ENCODE measurements around the gene TTLL9. TPM values are rescaled to one million over a fixed set of nuclear protein-coding genes. Genes with fewer than 3 reads are reported as not detected.

Gene TTLL9, protein sequence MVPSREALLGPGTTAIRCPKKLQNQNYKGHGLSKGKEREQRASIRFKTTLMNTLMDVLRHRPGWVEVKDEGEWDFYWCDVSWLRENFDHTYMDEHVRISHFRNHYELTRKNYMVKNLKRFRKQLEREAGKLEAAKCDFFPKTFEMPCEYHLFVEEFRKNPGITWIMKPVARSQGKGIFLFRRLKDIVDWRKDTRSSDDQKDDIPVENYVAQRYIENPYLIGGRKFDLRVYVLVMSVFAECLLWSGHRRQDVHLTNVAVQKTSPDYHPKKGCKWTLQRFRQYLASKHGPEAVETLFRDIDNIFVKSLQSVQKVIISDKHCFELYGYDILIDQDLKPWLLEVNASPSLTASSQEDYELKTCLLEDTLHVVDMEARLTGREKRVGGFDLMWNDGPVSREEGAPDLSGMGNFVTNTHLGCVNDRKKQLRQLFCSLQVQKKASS
- total RNA-seq (0.74 and 1.2 TPM in 2 replicates), polyA plus RNA-seq (0.76 and 1.1 TPM in 2 replicates), polyA minus RNA-seq (0.26 and 0.43 TPM in 2 replicates)
- total RNA-seq (2013) = 0.56 TPM

DNA sequence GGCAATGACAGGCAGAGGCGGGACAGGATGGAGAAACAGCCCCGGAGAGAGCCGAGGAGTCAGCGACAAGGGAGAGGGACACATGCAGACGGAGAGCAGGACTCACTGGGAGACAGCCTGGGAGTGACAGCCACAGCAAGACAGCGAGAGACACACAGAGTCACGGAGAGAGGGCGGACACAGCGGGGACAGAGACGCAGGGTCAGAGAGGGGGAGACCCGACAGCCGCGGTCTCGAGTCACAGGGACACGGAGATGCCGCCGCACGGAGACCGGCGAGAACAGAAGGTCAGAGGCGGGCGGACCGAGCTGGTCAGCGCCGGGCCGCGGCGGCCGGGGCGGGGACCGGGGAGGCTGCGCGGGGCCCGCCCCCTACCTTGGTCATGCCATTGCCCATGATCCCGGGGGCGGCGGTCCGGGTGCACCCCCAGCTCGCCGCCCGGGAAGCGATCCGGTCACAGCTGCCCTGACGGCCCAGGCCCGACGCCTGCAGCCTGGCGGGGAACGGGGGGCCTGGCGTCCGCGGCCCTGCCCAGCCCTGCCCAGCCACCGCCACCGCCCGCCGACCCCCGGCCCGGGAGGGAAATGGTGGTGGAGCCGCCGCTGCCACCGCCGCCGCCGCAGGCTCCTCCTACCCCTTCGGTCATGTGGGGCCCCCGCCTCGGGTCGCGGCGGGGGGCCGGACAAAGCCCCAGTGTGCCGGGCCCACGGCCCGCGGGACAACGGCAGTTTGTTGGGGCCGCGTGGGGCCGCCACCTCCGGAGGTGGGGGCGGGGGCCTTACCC, at the start of gene TTLL9, which contains the start of gene DUSP15:
Gene TTLL9, plus strand, starts transcription at position 693 of the 784 bp plus-strand sequence. CDS start 493 bp downstream, outside the sequence.
Gene DUSP15, minus strand, starts transcription at position 586 of the 784 bp plus-strand sequence. Its CDS starts 190 bp downstream, at position 396.
- H3K4me3 Mint-ChIP-seq = peak within 1 kb of the TSS; percentile 94
- Histone ChIP-seq H3K27me3 (replicated peaks in 1 of 4; ENCODE audit: control extremely low read depth in 1 of 4, control insufficient read depth in 3 of 4, insufficient read depth in 4 of 4, low read length in 3 of 4) (peaks cover 0 to 30% (median 12%) of the 10 kb centered on the region in 4 experiments), H3K9ac (ENCODE audit: low read length) (peak within 1 kb of the TSS; percentile 67), H3K9me3 (ENCODE audit: control extremely low read depth in 1 of 3, control insufficient read depth in 2 of 3, insufficient read depth in 1 of 3, low read length in 2 of 3) (peaks cover 0 to 3% (median 0%) of the 10 kb centered on the region in 3 donors), H3K27ac (ENCODE audit: low read length in 2 of 2) (peak within 1 kb of the TSS in 1 of 2 donors; percentile 30), H3K4me1 (ENCODE audit: control insufficient read depth in 2 of 2, insufficient read depth in 2 of 2, low read length in 2 of 2) (peaks cover 29 to 31% of the 10 kb centered on the region in 2 donors), H3K4me3 (ENCODE audit: control extremely low read depth in 1 of 5, extremely low read depth in 1 of 5, insufficient read depth in 1 of 5, low read depth in 2 of 5, low read length in 4 of 5) (peak within 1 kb of the TSS in 4 of 5 experiments; percentile 30 to 68 (median 56)), H3K79me2 (ENCODE audit: control insufficient read depth, insufficient read depth, low read length) (no peaks in the 10 kb centered on the region), H4K20me1 (ENCODE audit: control insufficient read depth, insufficient read depth, low read length, poor library complexity, severe bottlenecking) (no peaks in the 10 kb centered on the region), H3K36me3 (replicated peaks in 1 of 2; ENCODE audit: control extremely low read depth in 1 of 2, control insufficient read depth in 1 of 2, extremely low read depth in 1 of 2, insufficient read depth in 2 of 2, low read length in 1 of 2) (no peaks in the 10 kb centered on the region), H3K4me2 (replicated peaks; ENCODE audit: low read depth, low read length, poor library complexity, severe bottlenecking) (peak within 1 kb of the TSS; percentile 97), H2AFZ (ENCODE audit: insufficient read depth, low read depth, low read length, poor library complexity, severe bottlenecking) (peak within 1 kb of the TSS; percentile 86)
- intact Hi-C loops (cut with micrococcal nuclease) = loop anchor here (1.0 kb wide), 2 partner anchors 8 to 9 kb away; no protein-coding TSS in a partner anchor
- DNase-seq (peak; percentile 51), ATAC-seq (ENCODE audit: low read depth) (peak; percentile 55)
- peaks cover 28% of the 10 kb centered on the region for H3K4me1 Mint-ChIP-seq
- CTCF ChIA-PET = interaction anchor here (1.3 to 1.7 kb wide), 2 partner anchors 10 to 23 kb away, joined by 3 read pairs; no protein-coding TSS in a partner anchor
- TF ChIP-seq, protein P1, sequence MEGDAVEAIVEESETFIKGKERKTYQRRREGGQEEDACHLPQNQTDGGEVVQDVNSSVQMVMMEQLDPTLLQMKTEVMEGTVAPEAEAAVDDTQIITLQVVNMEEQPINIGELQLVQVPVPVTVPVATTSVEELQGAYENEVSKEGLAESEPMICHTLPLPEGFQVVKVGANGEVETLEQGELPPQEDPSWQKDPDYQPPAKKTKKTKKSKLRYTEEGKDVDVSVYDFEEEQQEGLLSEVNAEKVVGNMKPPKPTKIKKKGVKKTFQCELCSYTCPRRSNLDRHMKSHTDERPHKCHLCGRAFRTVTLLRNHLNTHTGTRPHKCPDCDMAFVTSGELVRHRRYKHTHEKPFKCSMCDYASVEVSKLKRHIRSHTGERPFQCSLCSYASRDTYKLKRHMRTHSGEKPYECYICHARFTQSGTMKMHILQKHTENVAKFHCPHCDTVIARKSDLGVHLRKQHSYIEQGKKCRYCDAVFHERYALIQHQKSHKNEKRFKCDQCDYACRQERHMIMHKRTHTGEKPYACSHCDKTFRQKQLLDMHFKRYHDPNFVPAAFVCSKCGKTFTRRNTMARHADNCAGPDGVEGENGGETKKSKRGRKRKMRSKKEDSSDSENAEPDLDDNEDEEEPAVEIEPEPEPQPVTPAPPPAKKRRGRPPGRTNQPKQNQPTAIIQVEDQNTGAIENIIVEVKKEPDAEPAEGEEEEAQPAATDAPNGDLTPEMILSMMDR (IDR thresholded peaks at IDR 0.05) = no peak
- peak; percentile 55 for TF ChIP-seq EZH2 (IDR thresholded peaks at IDR 0.05; ENCODE audit: borderline replicate concordance, insufficient read depth, low read depth, low read length, poor library complexity, severe bottlenecking)
- H3K27me3 Mint-ChIP-seq = peaks cover 18% of the 10 kb centered on the region
- H3K27ac Mint-ChIP-seq = peak within 1 kb of the TSS; percentile 81
- H3K9me3 Mint-ChIP-seq (ENCODE audit: insufficient read depth) = no peaks in the 10 kb centered on the region
- POLR2A ChIA-PET = interaction anchor here (0.7 kb wide), 1 partner anchor 25 kb away, joined by 4 read pairs; no protein-coding TSS in a partner anchor
- WGBS (ENCODE audit: insufficient coverage) = under 1% methylated on average over 80 of the region's 80 CpGs

Measured in B cell (primary cell).